OCI-LY7 (cell line): ENCODE measurements around the gene OLFM1. TPM values are rescaled to one million over a fixed set of nuclear protein-coding genes. Genes with fewer than 3 reads are reported as not detected.

Source experiments
- BruUV-seq: library from RNA; stranded (reverse); fragments of 400-500 nt; replicated peaks from 2 replicates; lab custom pipeline; 2021; lab: Mats Ljungman, UMichigan
- CTCF ChIA-PET: fragments of 300-600 bp; sonication (Branson Sonifier 250); formaldehyde crosslinking; loops from one replicate; lab custom pipeline; 2022; ENCODE audit warnings: antibody characterized with exemption; ENCODE audit not compliant: unreplicated experiment; lab: Charles Lee
- POLR2A ChIA-PET: fragments of 300-600 bp; sonication (Branson Sonifier 250); formaldehyde crosslinking; loops from one replicate; lab custom pipeline; 2022; ENCODE audit warnings: antibody characterized with exemption; lab: Charles Lee
- DNase-seq: peaks from one replicate; pipeline ENCODE4 v3.0.0-alpha.2; 2015; ENCODE audit warnings: low spot score
- H2AFZ ChIP-seq: fragments of 200-600 bp; sonication (generic), shearing (Covaris generic); 2 replicates; pipeline ENCODE4 v1.6.1; 2014; ENCODE audit warnings: mild to moderate bottlenecking, antibody characterized with exemption, low read length, moderate library complexity
- H3K27ac ChIP-seq: fragments of 200-600 bp; sonication (generic); 2 replicates; pipeline ENCODE4 v1.5.1; 2014; ENCODE audit warnings: mixed run types, low read depth, mild to moderate bottlenecking, moderate library complexity, low read length, inconsistent platforms; ENCODE audit not compliant: poor library complexity, severe bottlenecking
- H3K36me3 ChIP-seq: fragments of 200-600 bp; sonication (generic); 2 replicates; pipeline ENCODE4 v1.6.1; 2014; ENCODE audit warnings: mild to moderate bottlenecking, antibody characterized with exemption, low read length, moderate library complexity, mixed read lengths; ENCODE audit not compliant: insufficient read depth
- H3K4me1 ChIP-seq: fragments of 200-600 bp; sonication (generic); 2 replicates; pipeline ENCODE4 v1.5.1; 2014; ENCODE audit warnings: mild to moderate bottlenecking, low read length; ENCODE audit not compliant: insufficient read depth, poor library complexity, severe bottlenecking
- H3K4me2 ChIP-seq: fragments of 200-600 bp; sonication (generic); 2 replicates; pipeline ENCODE4 v1.6.1; 2014; ENCODE audit warnings: mild to moderate bottlenecking, low read length
- H3K4me3 ChIP-seq: fragments of 200-600 bp; sonication (generic); 2 replicates; pipeline ENCODE4 v1.5.1; 2014; ENCODE audit warnings: mild to moderate bottlenecking, low read depth, low read length; ENCODE audit not compliant: poor library complexity, severe bottlenecking
- H3K79me2 ChIP-seq: fragments of 200-600 bp; sonication (generic); 2 replicates; pipeline ENCODE4 v1.6.1; 2016; ENCODE audit warnings: low read depth, mild to moderate bottlenecking, low read length, moderate library complexity, mixed read lengths; ENCODE audit not compliant: insufficient read depth
- H3K9me2 ChIP-seq: fragments of 200-600 bp; sonication (generic); 2 replicates; pipeline ENCODE4 v1.6.1; 2016; ENCODE audit warnings: mild to moderate bottlenecking, low read length, mixed read lengths; ENCODE audit not compliant: insufficient read depth
- H3K9me3 ChIP-seq: fragments of 200-600 bp; sonication (generic); 2 replicates; pipeline ENCODE4 v1.6.1; 2014; ENCODE audit warnings: mild to moderate bottlenecking, mixed run types, low read length, mixed read lengths
- H4K20me1 ChIP-seq: fragments of 200-600 bp; sonication (generic); 2 replicates; pipeline ENCODE4 v1.6.1; 2014; ENCODE audit warnings: mild to moderate bottlenecking, antibody characterized with exemption, low read length, moderate library complexity, mixed read lengths; ENCODE audit not compliant: insufficient read depth
- CTCF ChIP-seq: fragments of 200-600 bp; sonication (generic); conservative IDR thresholded peaks from 2 replicates; pipeline ENCODE4 v1.5.1; 2014; ENCODE audit warnings: mild to moderate bottlenecking, antibody characterized with exemption, low read length, moderate library complexity, mixed read lengths
- EZH2phosphoT487 ChIP-seq: fragments of 200-600 bp; sonication (generic); IDR thresholded peaks from 2 replicates; pipeline ENCODE4 v1.6.1; 2018; ENCODE audit warnings: low read depth, borderline replicate concordance, mild to moderate bottlenecking, mixed run types, antibody characterized with exemption, low read length, moderate library complexity, mixed read lengths
- intact Hi-C: fragments of 100-400 bp; cut with micrococcal nuclease; formaldehyde crosslinking; loops from one replicate; pipeline ENCODE4 v1.10.0; 2022; ENCODE audit not compliant: unreplicated experiment
- total RNA-seq, 2 experiments: library from RNA; depleted of rRNA in 1 of 2; stranded (reverse); fragments of >200 nt in 1 of 2; shearing (Covaris generic) in 1 of 2; gene quantifications; 2 replicates each; pipeline ENCODE4 v1.2.3, GENCODE V29; 2014 to 2022

The OLFM1 gene
- total RNA-seq, 2 experiments from 2014 or later, result not detected

- Histone ChIP-seq H3K9me2 (no peaks in the 10 kb centered on the region), H2AFZ (no peak overlapping the region), H4K20me1 (no peaks in the 10 kb centered on the region), H3K4me3 (no peak overlapping the region), H3K9me3 (no peaks in the 10 kb centered on the region), H3K79me2 (no peaks in the 10 kb centered on the region), H3K4me2 (no peak overlapping the region), H3K27ac (no peak overlapping the region), H3K4me1 (no peaks in the 10 kb centered on the region), H3K36me3 (no peaks in the 10 kb centered on the region)
- POLR2A ChIA-PET, result no interaction called here
- TF ChIP-seq CTCF (no peak), EZH2phosphoT487 (no peak)
- CTCF ChIA-PET, result interaction anchor here (0.6 kb wide), 1 partner anchor 386 kb away, joined by 3 read pairs; no protein-coding TSS in a partner anchor
- intact Hi-C loops, result no loop called here
- DNase-seq, result no peak
- no TSS peak for BruUV-seq
Measured at GRCh38 chr9:135165756-135166519, 78.5 kb downstream of the OLFM1 start.

- Histone ChIP-seq H3K9me2 (no peaks in the 10 kb centered on the region), H3K4me1 (no peaks in the 10 kb centered on the region), H4K20me1 (no peaks in the 10 kb centered on the region), H3K36me3 (no peaks in the 10 kb centered on the region), H3K4me3 (no peak overlapping the region), H3K9me3 (no peaks in the 10 kb centered on the region), H3K4me2 (no peak overlapping the region), H2AFZ (no peak overlapping the region), H3K79me2 (no peaks in the 10 kb centered on the region), H3K27ac (no peak overlapping the region)
- CTCF ChIA-PET, result no interaction called here
- intact Hi-C loops, result no loop called here
- no TSS peak for BruUV-seq
- DNase-seq, result no peak
- POLR2A ChIA-PET, result no interaction called here
- TF ChIP-seq EZH2phosphoT487 (no peak), CTCF (no peak)
Measured at GRCh38 chr9:135166565-135166964, 79.1 kb downstream of the OLFM1 start.

- H2AFZ ChIP-seq, result no peak overlapping the region
Measured at GRCh38 chr9:135167356-135167755, 79.9 kb downstream of the OLFM1 start.

More at GRCh38 chr9:135167356-135167755, 79.9 kb downstream of the OLFM1 start:
- TF ChIP-seq EZH2phosphoT487 (no peak), CTCF (no peak)
- DNase-seq, result no peak
- BruUV-seq, result no TSS peak
- Histone ChIP-seq H3K36me3 (no peaks in the 10 kb centered on the region), H4K20me1 (no peaks in the 10 kb centered on the region), H3K4me3 (no peak overlapping the region), H3K79me2 (no peaks in the 10 kb centered on the region), H3K4me1 (no peaks in the 10 kb centered on the region), H3K27ac (no peak overlapping the region), H3K9me2 (no peaks in the 10 kb centered on the region), H3K4me2 (no peak overlapping the region), H3K9me3 (no peaks in the 10 kb centered on the region)
- POLR2A ChIA-PET, result no interaction called here
- CTCF ChIA-PET, result no interaction called here
- intact Hi-C loops, result no loop called here
